ENCODE data around the gene KRT16.
"Not testable (repeated sequence)": the region's sequence is repeated elsewhere in the genome, so short reads cannot be mapped to it uniquely, and the experiment has no call there.

KRT16 gene

GRCh38 chr17:41612376-41613160 lies at the start of gene KRT16:
Gene KRT16 (minus strand): TSS chr17:41612767. CDS start chr17:41612688, 79 bp downstream.
- DNase-seq (ENCODE audit: low spot score): not testable (repeated sequence)

GRCh38 chr17:41660221-41660711 lies 47.7 kb upstream of the KRT16 start:
- no peak for DNase-seq (ENCODE audit: low spot score)

GRCh38 chr17:41659427-41660212 lies 47.1 kb upstream of the KRT16 start:
- no peak for DNase-seq (ENCODE audit: low spot score)

DNA sequence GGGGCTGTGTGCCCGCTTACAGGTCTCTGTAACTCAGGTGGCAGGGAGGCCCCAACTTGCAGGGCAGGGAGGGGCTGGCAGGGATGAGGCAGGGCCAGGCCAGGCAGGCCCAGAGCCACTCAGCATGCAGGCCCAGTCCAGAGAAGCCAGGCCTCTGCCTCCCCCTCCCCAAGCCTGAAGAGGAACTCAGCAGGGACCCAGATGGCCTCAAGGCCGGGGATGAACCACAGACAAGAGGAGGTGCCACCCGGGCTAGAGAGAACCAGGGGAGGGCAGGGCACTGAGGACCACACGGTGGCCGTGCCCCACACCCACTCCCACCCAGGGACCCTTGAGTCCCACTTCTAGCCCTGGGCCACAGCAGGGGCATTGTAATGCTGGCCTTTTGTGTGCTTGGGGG lies 46.3 kb upstream of the KRT16 start:
- DNase-seq (ENCODE audit: low spot score): no peak

DNA sequence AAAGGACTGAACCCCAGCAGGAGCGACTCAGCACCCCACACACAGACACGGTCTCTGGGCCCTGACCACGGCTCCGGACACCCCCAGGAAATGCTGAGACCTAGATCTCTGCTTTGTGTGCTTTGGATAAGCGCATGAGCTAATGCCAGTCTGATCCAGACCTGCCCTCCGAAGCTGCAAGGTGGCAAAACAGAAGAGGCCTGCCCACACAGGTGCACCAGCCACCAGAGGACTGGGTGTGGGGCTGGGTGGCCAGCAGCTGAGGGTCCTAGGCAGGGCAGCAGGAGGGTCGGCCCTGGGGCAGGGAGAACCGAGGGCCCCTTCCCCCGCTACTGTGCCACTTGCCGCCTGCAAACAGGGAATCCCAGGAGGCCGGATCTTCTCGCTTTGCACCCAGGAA lies 45.4 kb upstream of the KRT16 start:
- no peak for DNase-seq (ENCODE audit: low spot score)

- no peak for DNase-seq (ENCODE audit: low spot score)
Observed at GRCh38 chr17:41657176-41657754, 44.7 kb upstream of the KRT16 start.

- no peak for DNase-seq (ENCODE audit: low spot score)
Observed at GRCh38 chr17:41656249-41657023, 43.9 kb upstream of the KRT16 start.

DNA sequence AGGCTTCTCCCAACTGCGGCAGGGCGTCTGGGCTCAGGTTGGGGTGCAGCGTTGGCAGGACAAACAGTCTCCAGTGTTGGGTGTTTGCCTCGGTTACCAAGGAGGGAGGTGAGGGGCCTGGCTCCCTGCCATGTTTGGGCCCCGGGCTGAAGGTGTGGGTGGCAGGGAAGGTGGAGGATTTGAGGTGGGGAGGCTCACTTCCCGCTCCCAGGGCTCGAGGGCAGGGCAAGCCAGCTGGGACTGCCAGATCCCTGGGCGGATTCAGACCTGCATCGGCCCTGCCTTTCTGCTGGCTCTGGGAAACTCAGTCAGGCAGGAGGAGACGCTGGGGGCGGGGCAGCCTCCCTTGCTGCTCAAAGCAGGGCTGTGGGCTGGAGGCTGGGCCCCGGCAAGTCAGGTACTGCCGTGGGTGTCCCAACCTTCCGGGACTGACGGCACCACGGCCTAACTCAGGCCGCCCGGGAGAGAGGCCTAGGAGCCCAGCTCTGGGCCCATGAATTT lies 43.1 kb upstream of the KRT16 start:
- no peak for DNase-seq (ENCODE audit: low spot score)

GRCh38 chr17:41654678-41655607 lies 42.4 kb upstream of the KRT16 start:
- DNase-seq (ENCODE audit: low spot score): no peak

DNA sequence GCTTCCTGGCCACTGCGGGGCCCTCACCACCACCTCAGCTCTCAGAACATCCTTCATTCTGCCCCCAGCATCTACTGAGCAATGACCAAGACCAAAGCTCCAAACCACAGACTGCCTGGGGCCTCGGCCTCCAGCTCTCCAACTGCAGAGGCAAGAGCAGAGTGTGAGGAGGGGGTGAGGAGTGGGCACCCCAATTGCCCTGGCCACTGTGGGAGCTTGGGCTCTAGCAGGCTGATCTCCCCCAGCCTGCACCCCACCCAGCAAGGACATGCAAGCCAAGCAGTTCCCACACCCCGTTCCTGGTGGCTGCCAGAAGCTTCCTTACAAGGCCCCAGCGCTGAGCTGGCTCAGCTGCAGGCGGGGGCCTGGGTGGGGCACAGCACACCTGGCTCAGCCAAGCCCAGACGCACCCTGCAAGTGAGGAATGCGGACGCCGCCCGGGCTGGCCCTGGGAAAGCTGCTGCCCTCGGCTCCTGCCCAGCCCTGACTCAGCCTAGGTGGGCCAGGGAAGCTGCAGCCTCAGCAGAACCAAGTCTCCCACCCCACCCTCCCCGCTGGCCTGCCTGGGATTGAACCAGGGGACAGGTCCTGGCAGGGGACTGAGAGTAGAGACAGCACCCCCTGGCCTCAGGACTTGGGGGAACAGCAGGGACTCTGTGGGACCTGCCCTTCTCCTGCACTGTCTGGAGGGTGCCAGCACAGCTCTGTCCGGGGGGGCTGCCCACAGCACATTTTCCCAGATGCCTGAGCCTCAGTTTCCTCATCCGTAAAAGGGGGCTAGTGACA lies 41.5 kb upstream of the KRT16 start:
- no peak for DNase-seq (ENCODE audit: low spot score)

DNA sequence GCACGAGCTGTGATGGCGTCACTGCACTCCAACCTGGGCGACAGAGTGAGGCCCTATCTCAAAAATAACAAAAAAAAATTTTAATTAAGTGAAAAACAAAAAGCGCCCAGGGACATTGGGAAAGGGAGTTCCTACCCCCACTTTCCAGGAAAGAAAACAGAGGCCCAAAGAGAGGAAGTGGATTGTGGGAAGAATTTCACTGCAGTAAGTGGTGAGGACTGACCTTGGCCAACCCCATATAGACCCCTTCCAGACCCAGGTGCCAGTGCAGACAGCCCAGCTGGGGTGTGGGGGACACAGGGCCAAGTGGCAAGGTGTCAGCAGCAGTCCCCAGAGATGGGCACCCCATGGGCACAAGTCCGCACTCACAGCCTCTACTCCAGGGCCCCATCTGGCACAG lies 40.9 kb upstream of the KRT16 start:
- DNase-seq (ENCODE audit: low spot score): no peak

- DNase-seq (ENCODE audit: low spot score): no peak
Observed at GRCh38 chr17:41652461-41652970, 39.9 kb upstream of the KRT16 start.

GRCh38 chr17:41651625-41652460 lies 39.3 kb upstream of the KRT16 start:
- DNase-seq (ENCODE audit: low spot score): no peak

DNA sequence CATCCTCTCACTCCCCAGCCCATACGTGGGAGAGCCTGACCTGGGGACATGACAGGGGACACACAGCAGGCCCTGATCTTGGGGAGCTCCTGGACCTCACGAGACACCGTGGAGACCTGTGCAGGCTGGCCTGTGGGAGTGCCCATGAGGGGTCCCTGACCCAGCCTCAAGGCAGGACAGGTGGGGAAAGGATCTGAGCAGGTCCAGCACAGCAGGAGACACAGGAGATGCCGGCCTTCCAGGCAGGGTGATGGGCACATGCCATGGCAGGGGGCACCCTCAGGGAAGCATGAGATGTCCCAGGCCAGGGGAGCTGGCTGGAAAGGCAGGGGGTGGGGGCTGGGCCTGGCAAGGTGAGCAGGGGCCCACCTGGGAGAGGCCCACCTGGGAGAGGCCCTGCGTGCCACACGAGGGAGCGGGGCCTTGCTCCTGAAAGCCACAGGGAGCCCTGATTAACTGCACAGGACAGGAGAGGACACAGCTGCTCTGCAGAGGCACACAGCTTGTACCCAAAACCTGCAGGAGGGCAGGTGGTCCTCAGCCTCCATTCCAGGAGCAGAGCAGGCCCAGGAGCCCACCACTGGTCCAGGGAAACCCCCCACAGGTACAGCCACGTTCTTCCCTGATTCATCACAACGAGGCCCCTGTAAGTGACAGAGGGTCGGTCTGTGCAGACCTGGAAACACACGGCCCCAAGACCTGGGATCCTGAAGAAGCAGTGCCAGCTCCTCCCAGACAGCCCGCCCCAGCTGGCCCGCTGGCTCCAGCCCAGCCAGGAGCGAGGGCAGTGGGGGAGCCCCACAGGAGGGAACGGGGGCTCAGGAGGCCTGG lies 38.4 kb upstream of the KRT16 start:
- DNase-seq (ENCODE audit: low spot score): no peak

DNA sequence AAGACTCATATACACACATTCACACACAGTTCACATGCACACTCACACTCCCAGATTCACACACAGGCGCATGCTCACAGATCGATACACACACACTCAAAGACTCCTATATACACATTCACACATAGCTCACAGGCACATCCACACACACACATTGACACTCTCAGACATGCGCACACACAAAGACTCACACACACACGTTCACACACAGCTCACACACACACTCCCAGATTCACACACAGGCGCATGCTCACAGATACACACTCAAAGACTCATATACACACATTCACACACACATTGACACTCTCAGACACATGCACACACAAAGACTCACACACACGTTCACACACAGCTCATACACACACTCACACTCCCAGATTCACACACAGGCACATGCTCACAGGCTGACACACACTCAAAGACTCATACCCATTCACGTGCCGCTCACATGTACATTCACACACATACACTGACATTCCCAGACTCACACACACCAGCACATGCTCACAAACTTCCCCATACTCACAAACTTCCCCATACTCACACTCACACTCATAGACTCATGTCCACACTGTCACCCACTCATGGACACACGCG lies 37.5 kb upstream of the KRT16 start:
- no peak for DNase-seq (ENCODE audit: low spot score)

GRCh38 chr17:41648411-41649195 lies 36.0 kb upstream of the KRT16 start:
- DNase-seq (ENCODE audit: low spot score): peak; percentile 72
